IgD-negative memory B cell (primary cell): ENCODE measurements around the gene VRTN. TPM values are rescaled to one million over a fixed set of nuclear protein-coding genes. Genes with fewer than 3 reads are reported as not detected.

Experiments
- H3K27ac Mint-ChIP-seq, 3 donors: one replicate each; pipeline ENCODE4 v1.8.0; 2020 to 2022; ENCODE audit warnings: mild to moderate bottlenecking in 3 of 3, mixed read lengths in 3 of 3, moderate library complexity in 1 of 3
- H3K27me3 Mint-ChIP-seq: one replicate; pipeline ENCODE4 v1.8.0; 2021; ENCODE audit warnings: mixed read lengths
- H3K36me3 Mint-ChIP-seq: one replicate; pipeline ENCODE4 v1.8.0; 2020; ENCODE audit warnings: mild to moderate bottlenecking, mixed read lengths
- H3K4me1 Mint-ChIP-seq, 3 donors: one replicate each; pipeline ENCODE4 v1.8.0; 2020 to 2022; ENCODE audit warnings: mixed read lengths in 3 of 3, mild to moderate bottlenecking in 1 of 3
- H3K4me3 Mint-ChIP-seq, 4 donors: one replicate each; pipeline ENCODE4 v1.8.0; 2020 to 2022; ENCODE audit warnings: mild to moderate bottlenecking in 4 of 4, mixed read lengths in 4 of 4, moderate library complexity in 3 of 4
- H3K9me3 Mint-ChIP-seq, 3 donors: one replicate each; pipeline ENCODE4 v1.8.0; 2020 to 2021; ENCODE audit warnings: mixed read lengths in 3 of 3, mild to moderate bottlenecking in 1 of 3
- polyA plus RNA-seq: library from polyadenylated mRNA; unstranded; fragments of 300-500 nt; fragmentation: Illumina TruSeq; gene quantifications from one replicate; pipeline ENCODE4 v1.2.3, GENCODE V29; 2021

The VRTN gene
- not detected for polyA plus RNA-seq

- Mint-ChIP-seq H3K27me3 (peaks cover 7% of the 10 kb centered on the region), H3K9me3 (no peaks in the 10 kb centered on the region), H3K27ac (no peak within 1 kb of the TSS), H3K4me1 (no peaks in the 10 kb centered on the region), H3K36me3 (peaks cover 1% of the 10 kb centered on the region), H3K4me3 (no peak within 1 kb of the TSS)
Observed at GRCh38 chr14:74348241-74348734, at the start of gene VRTN. TSS of gene VRTN (plus strand) at chr14:74348471. CDS start at chr14:74356784, 8,313 bp downstream.

GRCh38 chr14:74299061-74299545 is 49.2 kb upstream of the VRTN start:
- H3K36me3 Mint-ChIP-seq, result peaks cover 7% of the 10 kb centered on the region

GRCh38 chr14:74301594-74302151 is 46.6 kb upstream of the VRTN start:
- Mint-ChIP-seq H3K27ac (peak overlapping the region; percentile 84 to 96 (median 96)), H3K4me1 (peaks cover 8 to 27% (median 21%) of the 10 kb centered on the region in 3 donors), H3K27me3 (no peaks in the 10 kb centered on the region), H3K4me3 (peak overlapping the region; percentile 95 to 99 (median 96)), H3K36me3 (peaks cover 7% of the 10 kb centered on the region), H3K9me3 (no peaks in the 10 kb centered on the region)

More at GRCh38 chr14:74299061-74299545, 49.2 kb upstream of the VRTN start:
- Mint-ChIP-seq H3K9me3 (no peaks in the 10 kb centered on the region), H3K4me1 (peaks cover 8 to 27% (median 21%) of the 10 kb centered on the region in 3 donors), H3K4me3 (peak overlapping the region in 1 of 4 donors; percentile 75), H3K27me3 (no peaks in the 10 kb centered on the region), H3K27ac (peak overlapping the region in 1 of 3 donors; percentile 67)

- peaks cover 7% of the 10 kb centered on the region for H3K36me3 Mint-ChIP-seq
- H3K27ac Mint-ChIP-seq, result peak overlapping the region; percentile 84 to 96 (median 96)
- H3K4me3 Mint-ChIP-seq, result peak overlapping the region; percentile 95 to 99 (median 96)
- H3K9me3 Mint-ChIP-seq, result no peaks in the 10 kb centered on the region
- no peaks in the 10 kb centered on the region for H3K27me3 Mint-ChIP-seq
- H3K4me1 Mint-ChIP-seq, result peaks cover 8 to 27% (median 21%) of the 10 kb centered on the region in 3 donors
Observed at GRCh38 chr14:74302152-74302628, 46.1 kb upstream of the VRTN start.

- Mint-ChIP-seq H3K4me3 (peak within 1 kb of the TSS; percentile 95 to 99 (median 96)), H3K27ac (peak within 1 kb of the TSS; percentile 84 to 96 (median 96)), H3K4me1 (peaks cover 8 to 27% (median 21%) of the 10 kb centered on the region in 3 donors), H3K27me3 (no peaks in the 10 kb centered on the region), H3K36me3 (peaks cover 7% of the 10 kb centered on the region), H3K9me3 (no peaks in the 10 kb centered on the region)
Observed at GRCh38 chr14:74302634-74303569, 45.4 kb upstream of the VRTN start, which contains the start of gene ABCD4. TSS of gene ABCD4 (minus strand) at chr14:74302934. CDS start at chr14:74302912, 22 bp downstream.

- no peaks in the 10 kb centered on the region for H3K9me3 Mint-ChIP-seq
- peak overlapping the region in 1 of 3 donors; percentile 51 for H3K27ac Mint-ChIP-seq
- no peaks in the 10 kb centered on the region for H3K4me1 Mint-ChIP-seq
- H3K27me3 Mint-ChIP-seq, result no peaks in the 10 kb centered on the region
- peak overlapping the region in 1 of 4 donors; percentile 68 for H3K4me3 Mint-ChIP-seq
- no peaks in the 10 kb centered on the region for H3K36me3 Mint-ChIP-seq
Observed at GRCh38 chr14:74308695-74309094, 39.6 kb upstream of the VRTN start.

- Mint-ChIP-seq H3K4me3 (peak overlapping the region in 1 of 4 donors; percentile 68), H3K27me3 (no peaks in the 10 kb centered on the region), H3K27ac (peak overlapping the region in 1 of 3 donors; percentile 59), H3K9me3 (no peaks in the 10 kb centered on the region), H3K4me1 (no peaks in the 10 kb centered on the region), H3K36me3 (no peaks in the 10 kb centered on the region)
Observed at GRCh38 chr14:74309125-74310022, 38.9 kb upstream of the VRTN start.

GRCh38 chr14:74312161-74312560 is 36.1 kb upstream of the VRTN start:
- H3K4me1 Mint-ChIP-seq, result no peaks in the 10 kb centered on the region
- H3K36me3 Mint-ChIP-seq, result no peaks in the 10 kb centered on the region
- no peaks in the 10 kb centered on the region for H3K9me3 Mint-ChIP-seq
- H3K27ac Mint-ChIP-seq, result no peak overlapping the region
- no peak overlapping the region for H3K4me3 Mint-ChIP-seq
- H3K27me3 Mint-ChIP-seq, result no peaks in the 10 kb centered on the region

GRCh38 chr14:74313601-74314000 is 34.7 kb upstream of the VRTN start:
- H3K27me3 Mint-ChIP-seq, result no peaks in the 10 kb centered on the region

GRCh38 chr14:74314576-74314975 is 33.7 kb upstream of the VRTN start:
- no peaks in the 10 kb centered on the region for H3K4me1 Mint-ChIP-seq
- H3K27ac Mint-ChIP-seq, result no peak overlapping the region
- H3K9me3 Mint-ChIP-seq, result no peaks in the 10 kb centered on the region
- peaks cover 4% of the 10 kb centered on the region for H3K27me3 Mint-ChIP-seq
- peaks cover 4% of the 10 kb centered on the region for H3K36me3 Mint-ChIP-seq
- H3K4me3 Mint-ChIP-seq, result no peak overlapping the region

More at GRCh38 chr14:74313601-74314000, 34.7 kb upstream of the VRTN start:
- Mint-ChIP-seq H3K4me3 (no peak overlapping the region), H3K36me3 (no peaks in the 10 kb centered on the region), H3K9me3 (no peaks in the 10 kb centered on the region), H3K4me1 (no peaks in the 10 kb centered on the region), H3K27ac (no peak overlapping the region)

GRCh38 chr14:74324931-74325361 is 23.3 kb upstream of the VRTN start:
- H3K4me3 Mint-ChIP-seq, result no peak overlapping the region

GRCh38 chr14:74325446-74325845 is 22.8 kb upstream of the VRTN start:
- H3K9me3 Mint-ChIP-seq, result no peaks in the 10 kb centered on the region
- H3K36me3 Mint-ChIP-seq, result no peaks in the 10 kb centered on the region
- no peaks in the 10 kb centered on the region for H3K4me1 Mint-ChIP-seq
- peaks cover 8% of the 10 kb centered on the region for H3K27me3 Mint-ChIP-seq
- no peak overlapping the region for H3K27ac Mint-ChIP-seq
- no peak overlapping the region for H3K4me3 Mint-ChIP-seq

More at GRCh38 chr14:74324931-74325361, 23.3 kb upstream of the VRTN start:
- Mint-ChIP-seq H3K27me3 (peaks cover 8% of the 10 kb centered on the region), H3K36me3 (no peaks in the 10 kb centered on the region), H3K4me1 (no peaks in the 10 kb centered on the region), H3K27ac (no peak overlapping the region), H3K9me3 (no peaks in the 10 kb centered on the region)

GRCh38 chr14:74326369-74327152 is 21.7 kb upstream of the VRTN start:
- Mint-ChIP-seq H3K36me3 (no peaks in the 10 kb centered on the region), H3K9me3 (no peaks in the 10 kb centered on the region), H3K4me3 (no peak overlapping the region), H3K27me3 (peaks cover 3% of the 10 kb centered on the region), H3K27ac (no peak overlapping the region), H3K4me1 (no peaks in the 10 kb centered on the region)
